ENCODE measurements around the gene PITPNM3. TPM values are rescaled to one million over a fixed set of nuclear protein-coding genes. Genes with fewer than 3 reads are reported as not detected.

PITPNM3 gene
- polyA plus RNA-seq, 2 donors, result 9.5 to 14.4 TPM

- Histone ChIP-seq H3K27ac (ENCODE audit: low read depth in 2 of 2, low read length in 1 of 2) (no peak overlapping the region), H3K4me1 (ENCODE audit: control insufficient read depth in 2 of 2, insufficient read depth in 2 of 2, low read length in 1 of 2) (no peaks in the 10 kb centered on the region), H3K27me3 (ENCODE audit: control insufficient read depth in 1 of 2, insufficient read depth in 2 of 2, low read length in 2 of 2) (no peaks in the 10 kb centered on the region), H3K9me3 (ENCODE audit: control insufficient read depth in 2 of 2, insufficient read depth in 1 of 2, low read depth in 1 of 2, low read length in 1 of 2) (peaks cover 0 to 2% of the 10 kb centered on the region in 2 donors), H3K4me3 (ENCODE audit: low read depth in 1 of 2, low read length in 2 of 2) (no peak overlapping the region), H3K36me3 (ENCODE audit: control insufficient read depth in 2 of 2, insufficient read depth in 2 of 2, low read length in 1 of 2) (peaks cover 0 to 29% of the 10 kb centered on the region in 2 donors)
- WGBS, 2 donors, result 82 to 85% methylated on average over 19 of the region's 19 CpGs
Observed at GRCh38 chr17:6465206-6466003, 91.0 kb downstream of the PITPNM3 start.

GRCh38 chr17:6464446-6465041, 91.8 kb downstream of the PITPNM3 start:
- H3K4me1 ChIP-seq (ENCODE audit: control insufficient read depth in 2 of 2, insufficient read depth in 2 of 2, low read length in 1 of 2), result no peaks in the 10 kb centered on the region
- no peaks in the 10 kb centered on the region for H3K27me3 ChIP-seq (ENCODE audit: control insufficient read depth in 1 of 2, insufficient read depth in 2 of 2, low read length in 2 of 2)
- H3K4me3 ChIP-seq (ENCODE audit: low read depth in 1 of 2, low read length in 2 of 2), result no peak overlapping the region
- H3K9me3 ChIP-seq (ENCODE audit: control insufficient read depth in 2 of 2, insufficient read depth in 1 of 2, low read depth in 1 of 2, low read length in 1 of 2), result peaks cover 0 to 2% of the 10 kb centered on the region in 2 donors
- H3K27ac ChIP-seq (ENCODE audit: low read depth in 2 of 2, low read length in 1 of 2), result no peak overlapping the region
- WGBS, 2 donors, result 89 to 91% methylated on average over 12 to 14 of the region's 14 CpGs
- peaks cover 0 to 24% of the 10 kb centered on the region in 2 donors for H3K36me3 ChIP-seq (ENCODE audit: control insufficient read depth in 2 of 2, insufficient read depth in 2 of 2, low read length in 1 of 2)

DNA sequence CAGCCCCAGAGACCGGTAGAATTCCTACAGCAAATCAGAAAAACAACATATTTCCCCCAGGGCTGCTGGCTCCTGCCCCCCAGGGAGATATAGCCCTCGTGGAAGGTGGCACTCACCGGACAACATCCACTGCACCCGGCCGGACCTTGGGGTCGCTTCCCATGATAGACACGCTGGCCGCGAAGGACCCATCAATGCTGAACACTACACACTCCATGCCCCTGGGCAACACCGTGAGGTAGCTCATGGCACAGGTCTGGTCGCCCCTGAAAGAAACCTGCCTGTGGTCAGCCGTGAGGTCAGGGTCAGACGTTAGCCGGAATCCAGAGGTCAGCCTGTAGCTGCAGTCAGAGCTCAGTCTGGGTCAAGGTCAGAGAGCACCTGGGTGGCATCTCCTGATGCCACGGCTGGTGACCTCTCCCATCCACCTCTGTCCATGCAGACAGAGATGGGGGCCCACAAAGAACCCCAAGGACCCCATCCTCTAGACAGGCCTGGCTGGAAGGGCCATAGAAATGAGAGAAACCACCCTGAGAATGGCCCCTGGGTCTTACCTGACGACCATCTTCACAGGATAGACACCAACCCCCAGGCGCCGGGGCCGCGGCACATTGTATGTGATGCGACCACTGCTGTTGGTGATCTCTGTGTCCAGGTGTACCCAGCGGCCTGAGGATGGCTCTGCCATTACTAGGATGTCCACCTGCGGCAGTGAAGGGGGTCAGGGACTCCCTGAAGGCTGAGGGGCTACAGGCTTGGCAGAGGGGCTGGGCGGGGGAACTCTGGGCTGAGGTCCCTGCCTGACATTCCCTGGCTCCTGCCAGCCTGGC, 92.5 kb downstream of the PITPNM3 start:
- Histone ChIP-seq H3K9me3 (ENCODE audit: control insufficient read depth in 2 of 2, insufficient read depth in 1 of 2, low read depth in 1 of 2, low read length in 1 of 2) (peaks cover 0 to 2% of the 10 kb centered on the region in 2 donors), H3K36me3 (ENCODE audit: control insufficient read depth in 2 of 2, insufficient read depth in 2 of 2, low read length in 1 of 2) (peaks cover 0 to 25% of the 10 kb centered on the region in 2 donors), H3K27me3 (ENCODE audit: control insufficient read depth in 1 of 2, insufficient read depth in 2 of 2, low read length in 2 of 2) (no peaks in the 10 kb centered on the region), H3K4me1 (ENCODE audit: control insufficient read depth in 2 of 2, insufficient read depth in 2 of 2, low read length in 1 of 2) (no peaks in the 10 kb centered on the region), H3K4me3 (ENCODE audit: low read depth in 1 of 2, low read length in 2 of 2) (no peak overlapping the region), H3K27ac (ENCODE audit: low read depth in 2 of 2, low read length in 1 of 2) (no peak overlapping the region)
- 91 to 92% methylated on average over 24 of the region's 24 CpGs for WGBS, 2 donors

DNA sequence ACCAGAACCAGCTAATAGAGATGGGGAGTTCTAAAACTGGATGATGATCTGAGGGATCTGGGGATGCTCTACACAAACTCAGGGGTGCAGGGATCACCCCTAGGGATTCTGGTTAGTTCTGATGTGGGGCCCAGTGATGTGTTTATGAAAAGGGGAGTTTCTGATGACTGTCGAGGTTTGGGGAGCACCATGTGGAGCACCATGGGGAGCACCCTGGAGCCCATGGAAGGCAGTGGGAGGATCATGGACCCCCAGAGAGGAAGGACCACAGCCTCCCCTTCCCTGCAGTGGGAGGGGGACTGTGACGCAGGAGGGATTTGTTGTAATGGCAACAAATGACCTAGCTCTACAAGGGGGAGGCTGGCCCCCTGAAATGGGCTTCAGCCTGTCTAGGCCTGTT, 93.7 kb downstream of the PITPNM3 start:
- no peaks in the 10 kb centered on the region for H3K27me3 ChIP-seq (ENCODE audit: control insufficient read depth in 1 of 2, insufficient read depth in 2 of 2, low read length in 2 of 2)
- H3K9me3 ChIP-seq (ENCODE audit: control insufficient read depth in 2 of 2, insufficient read depth in 1 of 2, low read depth in 1 of 2, low read length in 1 of 2), result peaks cover 0 to 2% of the 10 kb centered on the region in 2 donors
- no peak overlapping the region for H3K4me3 ChIP-seq (ENCODE audit: low read depth in 1 of 2, low read length in 2 of 2)
- H3K36me3 ChIP-seq (ENCODE audit: control insufficient read depth in 2 of 2, insufficient read depth in 2 of 2, low read length in 1 of 2), result peaks cover 0 to 21% of the 10 kb centered on the region in 2 donors
- WGBS, 2 donors, result 89 to 95% methylated on average over 2 of the region's 2 CpGs
- no peak overlapping the region for H3K27ac ChIP-seq (ENCODE audit: low read depth in 2 of 2, low read length in 1 of 2)
- H3K4me1 ChIP-seq (ENCODE audit: control insufficient read depth in 2 of 2, insufficient read depth in 2 of 2, low read length in 1 of 2), result peaks cover 0 to 4% of the 10 kb centered on the region in 2 donors

DNA sequence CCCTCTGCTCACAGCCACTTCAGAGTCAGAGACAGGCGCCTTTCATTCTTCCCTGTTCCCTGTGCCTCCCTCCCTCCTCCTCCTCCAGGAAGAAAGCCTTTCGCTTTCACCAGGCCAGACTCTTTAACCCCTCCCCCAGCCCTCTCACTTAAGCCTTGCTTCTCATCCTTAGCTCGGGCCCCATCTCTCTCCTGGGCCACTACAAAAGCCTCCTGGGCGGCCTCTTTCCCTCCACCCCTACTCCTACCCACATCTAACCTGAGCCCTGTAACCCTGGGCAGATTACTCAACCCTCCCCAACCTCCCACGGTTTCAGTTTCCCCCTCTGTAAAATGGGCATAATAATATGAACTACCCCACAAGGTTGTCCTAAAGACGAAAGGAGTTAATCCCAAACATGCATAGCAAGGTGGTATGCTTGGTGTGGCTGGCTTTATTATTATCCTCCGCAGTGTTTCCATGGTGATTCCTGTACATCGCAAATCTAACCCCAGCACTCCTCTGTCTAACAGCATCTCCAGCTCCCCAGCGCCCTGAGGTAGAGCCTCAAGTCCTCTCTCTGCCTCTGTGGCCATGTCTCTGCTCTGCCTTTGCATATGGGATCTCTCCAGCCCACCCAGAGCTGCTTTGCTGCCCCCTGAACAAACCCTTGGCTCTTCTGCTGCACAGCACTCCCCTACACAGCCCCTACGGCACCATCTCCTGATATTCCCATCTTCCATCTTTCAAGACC, 94.4 kb downstream of the PITPNM3 start:
- Histone ChIP-seq H3K27me3 (ENCODE audit: control insufficient read depth in 1 of 2, insufficient read depth in 2 of 2, low read length in 2 of 2) (no peaks in the 10 kb centered on the region), H3K27ac (ENCODE audit: low read depth in 2 of 2, low read length in 1 of 2) (no peak overlapping the region), H3K9me3 (ENCODE audit: control insufficient read depth in 2 of 2, insufficient read depth in 1 of 2, low read depth in 1 of 2, low read length in 1 of 2) (peaks cover 0 to 2% of the 10 kb centered on the region in 2 donors), H3K4me1 (ENCODE audit: control insufficient read depth in 2 of 2, insufficient read depth in 2 of 2, low read length in 1 of 2) (peaks cover 0 to 10% of the 10 kb centered on the region in 2 donors), H3K36me3 (ENCODE audit: control insufficient read depth in 2 of 2, insufficient read depth in 2 of 2, low read length in 1 of 2) (peaks cover 0 to 21% of the 10 kb centered on the region in 2 donors), H3K4me3 (ENCODE audit: low read depth in 1 of 2, low read length in 2 of 2) (no peak overlapping the region)
- 77 to 83% methylated on average over 10 of the region's 10 CpGs for whole genome bisulfite sequencing, 2 donors

DNA sequence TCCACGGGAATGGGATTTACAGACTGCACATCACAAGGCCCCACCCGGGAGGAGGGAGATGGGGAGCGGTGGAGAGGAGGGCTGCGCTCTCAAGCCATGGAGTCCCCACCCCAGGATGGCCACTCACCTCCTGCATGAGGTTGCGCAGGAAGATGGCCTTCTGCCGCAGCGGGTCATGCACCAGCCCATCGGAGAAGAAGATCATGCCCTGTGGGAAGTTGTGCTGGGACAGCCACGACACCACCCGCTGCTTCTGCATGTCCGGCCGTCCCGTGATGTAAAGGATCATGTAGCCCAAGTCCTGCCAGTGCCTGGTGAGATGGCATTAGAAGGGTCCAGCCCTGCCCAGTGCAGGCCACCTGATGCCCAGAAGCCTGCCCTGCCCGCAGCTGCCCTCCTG, 95.1 kb downstream of the PITPNM3 start:
- H3K27ac ChIP-seq (ENCODE audit: low read depth in 2 of 2, low read length in 1 of 2), result no peak overlapping the region
- H3K36me3 ChIP-seq (ENCODE audit: control insufficient read depth in 2 of 2, insufficient read depth in 2 of 2, low read length in 1 of 2), result peaks cover 0 to 21% of the 10 kb centered on the region in 2 donors
- peaks cover 0 to 15% of the 10 kb centered on the region in 2 donors for H3K4me1 ChIP-seq (ENCODE audit: control insufficient read depth in 2 of 2, insufficient read depth in 2 of 2, low read length in 1 of 2)
- no peak overlapping the region for H3K4me3 ChIP-seq (ENCODE audit: low read depth in 1 of 2, low read length in 2 of 2)
- no peaks in the 10 kb centered on the region for H3K27me3 ChIP-seq (ENCODE audit: control insufficient read depth in 1 of 2, insufficient read depth in 2 of 2, low read length in 2 of 2)
- WGBS, 2 donors, result 90 to 93% methylated on average over 13 to 14 of the region's 14 CpGs
- peaks cover 0 to 2% of the 10 kb centered on the region in 2 donors for H3K9me3 ChIP-seq (ENCODE audit: control insufficient read depth in 2 of 2, insufficient read depth in 1 of 2, low read depth in 1 of 2, low read length in 1 of 2)

- H3K9me3 ChIP-seq (ENCODE audit: control insufficient read depth in 2 of 2, insufficient read depth in 1 of 2, low read depth in 1 of 2, low read length in 1 of 2), result peaks cover 0 to 2% of the 10 kb centered on the region in 2 donors
- no peaks in the 10 kb centered on the region for H3K27me3 ChIP-seq (ENCODE audit: control insufficient read depth in 1 of 2, insufficient read depth in 2 of 2, low read length in 2 of 2)
- H3K36me3 ChIP-seq (ENCODE audit: control insufficient read depth in 2 of 2, insufficient read depth in 2 of 2, low read length in 1 of 2), result peaks cover 0 to 21% of the 10 kb centered on the region in 2 donors
- 83 to 84% methylated on average over 9 of the region's 9 CpGs for WGBS, 2 donors
- H3K4me1 ChIP-seq (ENCODE audit: control insufficient read depth in 2 of 2, insufficient read depth in 2 of 2, low read length in 1 of 2), result peaks cover 0 to 15% of the 10 kb centered on the region in 2 donors
- H3K27ac ChIP-seq (ENCODE audit: low read depth in 2 of 2, low read length in 1 of 2), result no peak overlapping the region
- no peak overlapping the region for H3K4me3 ChIP-seq (ENCODE audit: low read depth in 1 of 2, low read length in 2 of 2)
Observed at GRCh38 chr17:6460531-6461161, 95.7 kb downstream of the PITPNM3 start.

DNA sequence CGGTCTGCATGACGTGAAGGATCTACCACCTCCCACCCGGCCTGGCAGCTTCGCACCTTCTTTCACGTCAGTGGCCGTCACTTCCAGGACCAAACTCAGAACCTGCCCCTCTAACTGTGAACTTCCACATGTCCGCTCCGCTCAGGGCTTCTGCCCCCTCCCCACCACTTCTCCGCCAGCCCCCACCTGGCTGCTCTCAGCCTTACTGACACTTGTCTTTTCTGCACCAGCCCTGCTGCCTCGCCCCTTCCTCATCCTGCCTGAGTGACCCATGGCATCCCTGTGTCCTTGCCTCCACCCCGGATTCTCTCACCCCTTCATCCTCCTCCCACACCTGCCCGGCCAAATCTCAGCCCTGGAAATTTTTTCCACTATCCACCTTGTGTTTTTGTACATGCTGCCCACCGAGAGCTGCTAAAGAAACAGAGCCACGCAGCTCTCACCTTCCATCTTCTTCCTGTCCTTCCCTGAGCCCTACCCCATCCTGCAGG, 97.8 kb downstream of the PITPNM3 start:
- Histone ChIP-seq H3K36me3 (ENCODE audit: control insufficient read depth in 2 of 2, insufficient read depth in 2 of 2, low read length in 1 of 2) (peaks cover 0 to 13% of the 10 kb centered on the region in 2 donors), H3K4me3 (ENCODE audit: low read depth in 1 of 2, low read length in 2 of 2) (no peak overlapping the region), H3K27ac (ENCODE audit: low read depth in 2 of 2, low read length in 1 of 2) (peak overlapping the region in 1 of 2 donors; percentile 77), H3K4me1 (ENCODE audit: control insufficient read depth in 2 of 2, insufficient read depth in 2 of 2, low read length in 1 of 2) (peaks cover 0 to 15% of the 10 kb centered on the region in 2 donors), H3K9me3 (ENCODE audit: control insufficient read depth in 2 of 2, insufficient read depth in 1 of 2, low read depth in 1 of 2, low read length in 1 of 2) (peaks cover 0 to 2% of the 10 kb centered on the region in 2 donors), H3K27me3 (ENCODE audit: control insufficient read depth in 1 of 2, insufficient read depth in 2 of 2, low read length in 2 of 2) (no peaks in the 10 kb centered on the region)
- 80 to 86% methylated on average over 14 of the region's 14 CpGs for WGBS, 2 donors
